ENCODE results near the gene TRIP13. TPM values are rescaled to one million over a fixed set of nuclear protein-coding genes. Genes with fewer than 3 reads are reported as not detected.
"Not testable (repeated sequence)": the region's sequence is repeated elsewhere in the genome, so short reads cannot be mapped to it uniquely, and the experiment has no call there.

Gene TRIP13
- polyA plus RNA-seq, 1 donor from 2014 or later, result 1.6 TPM

- peaks cover 2 to 3% (median 3%) of the 10 kb centered on the region in 3 donors for H3K4me1 Mint-ChIP-seq
- peaks cover 2% of the 10 kb centered on the region for H3K36me3 Mint-ChIP-seq
- H3K27me3 Mint-ChIP-seq, result peaks cover 19% of the 10 kb centered on the region
- no peaks in the 10 kb centered on the region for H3K9me3 Mint-ChIP-seq
- no peak overlapping the region for H3K4me3 Mint-ChIP-seq
- H3K27ac Mint-ChIP-seq, result no peak overlapping the region
Measured at GRCh38 chr5:926417-927171, 33.9 kb downstream of the TRIP13 start.

GRCh38 chr5:927172-928015 is 34.7 kb downstream of the TRIP13 start:
- Mint-ChIP-seq H3K4me1 (peaks cover 2 to 3% (median 3%) of the 10 kb centered on the region in 3 donors), H3K9me3 (no peaks in the 10 kb centered on the region), H3K27ac (no peak overlapping the region), H3K36me3 (peaks cover 2% of the 10 kb centered on the region), H3K4me3 (peak overlapping the region in 2 of 4 donors; percentile 52 to 82), H3K27me3 (peaks cover 19% of the 10 kb centered on the region)

- not testable (repeated sequence) for H3K9me3 Mint-ChIP-seq, H3K4me1 Mint-ChIP-seq, H3K27ac Mint-ChIP-seq, H3K36me3 Mint-ChIP-seq, H3K4me3 Mint-ChIP-seq
- peaks cover 21% of the 10 kb centered on the region for H3K27me3 Mint-ChIP-seq
Measured at GRCh38 chr5:929182-929581, 36.5 kb downstream of the TRIP13 start.

GRCh38 chr5:929596-929995 is 36.9 kb downstream of the TRIP13 start:
- no peak overlapping the region for H3K27ac Mint-ChIP-seq
- H3K36me3 Mint-ChIP-seq, result peaks cover 2% of the 10 kb centered on the region
- H3K4me1 Mint-ChIP-seq, result peaks cover 0 to 3% (median 2%) of the 10 kb centered on the region in 3 donors
- no peaks in the 10 kb centered on the region for H3K9me3 Mint-ChIP-seq
- H3K27me3 Mint-ChIP-seq, result peaks cover 21% of the 10 kb centered on the region
- no peak overlapping the region for H3K4me3 Mint-ChIP-seq

GRCh38 chr5:930866-931265 is 38.2 kb downstream of the TRIP13 start:
- H3K36me3 Mint-ChIP-seq, result peaks cover 2% of the 10 kb centered on the region
- H3K4me1 Mint-ChIP-seq, result peaks cover 0 to 3% (median 2%) of the 10 kb centered on the region in 3 donors
- peaks cover 21% of the 10 kb centered on the region for H3K27me3 Mint-ChIP-seq
- H3K9me3 Mint-ChIP-seq, result peaks cover 0 to 4% (median 0%) of the 10 kb centered on the region in 3 donors
- H3K27ac Mint-ChIP-seq, result no peak overlapping the region
- peak overlapping the region in 1 of 4 donors; percentile 77 for H3K4me3 Mint-ChIP-seq

- peaks cover 13% of the 10 kb centered on the region for H3K27me3 Mint-ChIP-seq
- H3K9me3 Mint-ChIP-seq, result peaks cover 0 to 4% (median 0%) of the 10 kb centered on the region in 3 donors
- peaks cover 0 to 3% (median 2%) of the 10 kb centered on the region in 3 donors for H3K4me1 Mint-ChIP-seq
- peaks cover 2% of the 10 kb centered on the region for H3K36me3 Mint-ChIP-seq
- H3K4me3 Mint-ChIP-seq, result peak overlapping the region in 1 of 4 donors; percentile 77
- no peak overlapping the region for H3K27ac Mint-ChIP-seq
Measured at GRCh38 chr5:931570-932145, 39.0 kb downstream of the TRIP13 start.

GRCh38 chr5:932151-932627 is 39.5 kb downstream of the TRIP13 start:
- Mint-ChIP-seq H3K9me3 (peaks cover 0 to 4% (median 0%) of the 10 kb centered on the region in 3 donors), H3K4me3 (no peak overlapping the region), H3K27ac (no peak overlapping the region), H3K4me1 (peaks cover 0 to 3% (median 2%) of the 10 kb centered on the region in 3 donors), H3K27me3 (peaks cover 17% of the 10 kb centered on the region), H3K36me3 (peaks cover 2% of the 10 kb centered on the region)

GRCh38 chr5:932628-933250 is 40.1 kb downstream of the TRIP13 start:
- Mint-ChIP-seq H3K36me3 (peaks cover 2% of the 10 kb centered on the region), H3K27me3 (peaks cover 13% of the 10 kb centered on the region), H3K27ac (no peak overlapping the region), H3K4me3 (no peak overlapping the region), H3K4me1 (peaks cover 0 to under 1% (median 0%) of the 10 kb centered on the region in 3 donors), H3K9me3 (peaks cover 0 to 4% (median 0%) of the 10 kb centered on the region in 3 donors)

GRCh38 chr5:933251-933861 is 40.7 kb downstream of the TRIP13 start:
- H3K4me3 Mint-ChIP-seq, result peak overlapping the region in 1 of 4 donors; percentile 19
- H3K27me3 Mint-ChIP-seq, result peaks cover 9% of the 10 kb centered on the region
- no peaks in the 10 kb centered on the region for H3K4me1 Mint-ChIP-seq
- H3K27ac Mint-ChIP-seq, result no peak overlapping the region
- H3K9me3 Mint-ChIP-seq, result peaks cover 0 to 4% (median 0%) of the 10 kb centered on the region in 3 donors
- H3K36me3 Mint-ChIP-seq, result peaks cover 2% of the 10 kb centered on the region

GRCh38 chr5:933951-934350 is 41.3 kb downstream of the TRIP13 start:
- H3K36me3 Mint-ChIP-seq, H3K27ac Mint-ChIP-seq, H3K9me3 Mint-ChIP-seq: not testable (repeated sequence)

GRCh38 chr5:934381-934967 is 41.8 kb downstream of the TRIP13 start:
- H3K36me3 Mint-ChIP-seq, H3K27me3 Mint-ChIP-seq: not testable (repeated sequence)

More at GRCh38 chr5:933951-934350, 41.3 kb downstream of the TRIP13 start:
- H3K4me3 Mint-ChIP-seq, H3K27me3 Mint-ChIP-seq, H3K4me1 Mint-ChIP-seq: not testable (repeated sequence)

GRCh38 chr5:935510-936084 is 42.9 kb downstream of the TRIP13 start:
- H3K36me3 Mint-ChIP-seq, result peaks cover 2% of the 10 kb centered on the region
- no peak overlapping the region for H3K27ac Mint-ChIP-seq
- H3K4me1 Mint-ChIP-seq, result no peaks in the 10 kb centered on the region
- H3K27me3 Mint-ChIP-seq, result peaks cover 9% of the 10 kb centered on the region
- no peak overlapping the region for H3K4me3 Mint-ChIP-seq
- peaks cover 0 to 4% (median 0%) of the 10 kb centered on the region in 3 donors for H3K9me3 Mint-ChIP-seq

More at GRCh38 chr5:934381-934967, 41.8 kb downstream of the TRIP13 start:
- not testable (repeated sequence) for H3K4me1 Mint-ChIP-seq, H3K9me3 Mint-ChIP-seq, H3K27ac Mint-ChIP-seq, H3K4me3 Mint-ChIP-seq

GRCh38 chr5:936149-937144 is 43.8 kb downstream of the TRIP13 start:
- peaks cover 0 to 4% (median 0%) of the 10 kb centered on the region in 3 donors for H3K9me3 Mint-ChIP-seq
- H3K4me1 Mint-ChIP-seq, result no peaks in the 10 kb centered on the region

More at GRCh38 chr5:936149-937144, 43.8 kb downstream of the TRIP13 start:
- Mint-ChIP-seq H3K36me3 (peaks cover 2% of the 10 kb centered on the region), H3K27me3 (peaks cover 13% of the 10 kb centered on the region), H3K4me3 (no peak overlapping the region), H3K27ac (no peak overlapping the region)

Data from IgD-negative memory B cell (primary cell).